Keratinocyte (primary cell): Measurements from ENCODE around the gene SDF4. TPM values are rescaled to one million over a fixed set of nuclear protein-coding genes. Genes with fewer than 3 reads are reported as not detected.

Experiments
- DNase-seq: peaks from one replicate; pipeline ENCODE4 v3.0.0-alpha.2; 2011; ENCODE audit warnings: low read depth, missing footprints, low spot score
- FAIRE-seq: peaks from 2 replicates; lab custom pipeline; 2011; peaks lifted over from hg19 to GRCh38; lab: Jason Lieb, UNC
- H2AFZ ChIP-seq: 2 replicates; pipeline ENCODE4 v1.6.0; 2012; ENCODE audit warnings: low read length, control low read depth, inconsistent platforms; ENCODE audit not compliant: control insufficient read depth
- H3K27ac ChIP-seq: 2 replicates; pipeline ENCODE4 v1.5.1; 2011; ENCODE audit warnings: low read length; ENCODE audit not compliant: control insufficient read depth, insufficient read depth
- H3K27me3 ChIP-seq: 3 replicates; pipeline ENCODE4 v1.6.0; 2011; ENCODE audit warnings: low read length; ENCODE audit not compliant: control insufficient read depth, insufficient read depth; ENCODE audit errors: extremely low read depth
- H3K36me3 ChIP-seq, 2 experiments: 2 replicates in 1 of 2; 3 replicates in 1 of 2; pipeline ENCODE4 v1.5.1; 2011; ENCODE audit warnings: low read length in 2 of 2, mild to moderate bottlenecking in 1 of 2; ENCODE audit not compliant: control insufficient read depth in 2 of 2, insufficient read depth in 2 of 2; ENCODE audit errors: extremely low read depth in 1 of 2
- H3K4me1 ChIP-seq: 3 replicates; pipeline ENCODE4 v1.5.1; 2011; ENCODE audit warnings: low read length; ENCODE audit not compliant: control insufficient read depth, insufficient read depth; ENCODE audit errors: extremely low read depth
- H3K4me2 ChIP-seq: 3 replicates; pipeline ENCODE4 v1.6.0; 2011; ENCODE audit warnings: low read depth, low read length; ENCODE audit not compliant: control insufficient read depth, insufficient read depth; ENCODE audit errors: extremely low read depth
- H3K4me3 ChIP-seq, 3 experiments: fragments of 200-600 bp in 1 of 3; sonication (generic) in 1 of 3; 2 replicates in 2 of 3; 3 replicates in 1 of 3; pipeline ENCODE4 v1.5.1; 2011 to 2016; ENCODE audit warnings: low read length in 3 of 3, mild to moderate bottlenecking in 3 of 3, control low read depth in 2 of 3, inconsistent platforms in 1 of 3, low read depth in 1 of 3, mixed read lengths in 1 of 3, mixed run types in 1 of 3, moderate library complexity in 1 of 3; ENCODE audit not compliant: control insufficient read depth in 2 of 3, insufficient read depth in 2 of 3; ENCODE audit errors: extremely low read depth in 1 of 3
- H3K79me2 ChIP-seq: 2 replicates; pipeline ENCODE4 v1.6.0; 2012; ENCODE audit warnings: low read length; ENCODE audit not compliant: control insufficient read depth, insufficient read depth
- H3K9ac ChIP-seq: 3 replicates; pipeline ENCODE4 v1.6.0; 2011; ENCODE audit warnings: low read length; ENCODE audit not compliant: control insufficient read depth, insufficient read depth; ENCODE audit errors: extremely low read depth
- H3K9me1 ChIP-seq: 3 replicates; pipeline ENCODE4 v1.6.0; 2011; ENCODE audit warnings: low read length; ENCODE audit not compliant: control insufficient read depth, insufficient read depth; ENCODE audit errors: extremely low read depth
- H3K9me3 ChIP-seq: 2 replicates; pipeline ENCODE4 v1.5.1; 2012; ENCODE audit warnings: low read depth, low read length; ENCODE audit not compliant: control insufficient read depth
- H4K20me1 ChIP-seq: 3 replicates; pipeline ENCODE4 v1.6.0; 2011; ENCODE audit warnings: low read length; ENCODE audit not compliant: control insufficient read depth, insufficient read depth; ENCODE audit errors: extremely low read depth
- EZH2 ChIP-seq: IDR thresholded peaks from one replicate; pipeline ENCODE4 v1.6.1; 2012; ENCODE audit warnings: inconsistent platforms, mild to moderate bottlenecking, low read length, moderate library complexity
- dilution Hi-C: fragments of 300-500 bp; cut with MboI; formaldehyde crosslinking; loops from one replicate; pipeline ENCODE4 v1.7.0; 2020; ENCODE audit warnings: low sequenced_read_pairs; ENCODE audit not compliant: extremely low pct_ligation_motif_present
- polyA plus RNA-seq, 5 experiments: library from polyadenylated mRNA; depleted of rRNA in 3 of 5; stranded (reverse) in 3 of 5; stranded (forward) in 1 of 5; unstranded in 1 of 5; fragments of >200 nt; gene quantifications; 1 replicate in 1 of 5; 2 replicates in 3 of 5; 3 replicates in 1 of 5; pipeline versions ENCODE4 v1.2.1 to v1.2.3, GENCODE V29; 2011 to 2012; ENCODE audit warnings: missing spikeins in 2 of 5, low read depth in 1 of 5, low replicate concordance in 1 of 5
- TF ChIP-seq, protein P1 (sequence below), 3 experiments: IDR thresholded peaks in 1 of 3; conservative IDR thresholded peaks in 1 of 3; optimal IDR thresholded peaks in 1 of 3; 2 replicates in 2 of 3; 3 replicates in 1 of 3; pipeline versions ENCODE3 to v1.5.1; 2011; ENCODE audit warnings: low read length in 3 of 3, mild to moderate bottlenecking in 3 of 3, moderate library complexity in 2 of 3, control low read depth in 1 of 3, inconsistent platforms in 1 of 3; ENCODE audit not compliant: insufficient read depth in 2 of 3; ENCODE audit errors: extremely low read depth in 1 of 3

The SDF4 gene
- polyA plus RNA-seq, 1 donor (not counting 4 experiments of a cell fraction or from before 2014, with no cell fraction given), result 66.3 TPM

DNA sequence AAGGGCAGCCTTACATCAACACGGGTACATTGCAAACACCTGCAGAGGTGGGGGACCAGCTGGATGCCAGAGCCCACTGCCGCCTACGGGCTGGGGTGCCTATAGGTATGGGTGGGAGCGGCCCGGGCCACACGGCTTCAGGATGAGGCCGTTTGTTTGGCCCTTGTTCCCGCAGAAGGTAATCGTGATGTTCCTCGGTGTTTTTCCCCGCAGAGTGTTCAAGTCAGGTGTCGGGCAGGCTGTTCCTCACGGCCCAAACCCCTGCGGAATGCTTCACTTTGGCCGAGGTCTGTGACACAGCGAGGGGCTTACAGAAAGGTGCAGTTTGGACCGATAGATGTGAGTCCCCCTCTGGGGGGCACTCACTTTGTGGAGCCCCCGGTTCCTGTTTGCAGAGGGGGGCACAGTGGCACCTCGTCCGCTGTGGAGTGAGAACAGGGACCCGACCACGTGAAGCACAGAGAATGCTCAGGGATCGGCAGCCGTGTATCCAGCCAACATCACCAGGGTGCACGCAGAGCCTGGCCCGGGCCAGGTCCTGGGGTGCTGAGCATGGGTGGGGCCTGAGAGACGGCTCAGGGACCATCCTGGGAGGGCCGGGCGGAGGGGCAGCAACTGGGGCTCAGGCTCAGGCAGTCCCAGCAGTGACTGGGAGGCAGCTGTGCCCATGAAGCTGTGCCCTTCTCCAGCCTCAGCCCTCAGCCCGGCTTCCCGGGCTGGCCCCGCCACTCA lies 58.6 kb downstream of the SDF4 start:
- Histone ChIP-seq H3K9ac (no peak overlapping the region), H3K79me2 (peaks cover 3% of the 10 kb centered on the region), H2AFZ (no peak overlapping the region), H4K20me1 (no peaks in the 10 kb centered on the region), H3K9me3 (no peaks in the 10 kb centered on the region), H3K36me3 (peaks cover 0 to 5% of the 10 kb centered on the region in 2 experiments), H3K4me3 (no peak overlapping the region), H3K4me2 (no peak overlapping the region), H3K9me1 (no peaks in the 10 kb centered on the region), H3K27me3 (no peaks in the 10 kb centered on the region), H3K4me1 (no peaks in the 10 kb centered on the region), H3K27ac (no peak overlapping the region)
- FAIRE-seq (no peak), DNase-seq (no peak)
- dilution Hi-C loops, result no loop called here
- TF ChIP-seq, protein P1, sequence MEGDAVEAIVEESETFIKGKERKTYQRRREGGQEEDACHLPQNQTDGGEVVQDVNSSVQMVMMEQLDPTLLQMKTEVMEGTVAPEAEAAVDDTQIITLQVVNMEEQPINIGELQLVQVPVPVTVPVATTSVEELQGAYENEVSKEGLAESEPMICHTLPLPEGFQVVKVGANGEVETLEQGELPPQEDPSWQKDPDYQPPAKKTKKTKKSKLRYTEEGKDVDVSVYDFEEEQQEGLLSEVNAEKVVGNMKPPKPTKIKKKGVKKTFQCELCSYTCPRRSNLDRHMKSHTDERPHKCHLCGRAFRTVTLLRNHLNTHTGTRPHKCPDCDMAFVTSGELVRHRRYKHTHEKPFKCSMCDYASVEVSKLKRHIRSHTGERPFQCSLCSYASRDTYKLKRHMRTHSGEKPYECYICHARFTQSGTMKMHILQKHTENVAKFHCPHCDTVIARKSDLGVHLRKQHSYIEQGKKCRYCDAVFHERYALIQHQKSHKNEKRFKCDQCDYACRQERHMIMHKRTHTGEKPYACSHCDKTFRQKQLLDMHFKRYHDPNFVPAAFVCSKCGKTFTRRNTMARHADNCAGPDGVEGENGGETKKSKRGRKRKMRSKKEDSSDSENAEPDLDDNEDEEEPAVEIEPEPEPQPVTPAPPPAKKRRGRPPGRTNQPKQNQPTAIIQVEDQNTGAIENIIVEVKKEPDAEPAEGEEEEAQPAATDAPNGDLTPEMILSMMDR (optimal IDR thresholded peaks at IDR 0.05 in 1 of 3, IDR thresholded peaks at IDR 0.05 in 1 of 3, conservative IDR thresholded peaks at IDR 0.05 in 1 of 3; ENCODE audit: extremely low read depth in 1 of 3, insufficient read depth in 2 of 3, low read length in 3 of 3), result no peak
- TF ChIP-seq EZH2, result no peak

DNA sequence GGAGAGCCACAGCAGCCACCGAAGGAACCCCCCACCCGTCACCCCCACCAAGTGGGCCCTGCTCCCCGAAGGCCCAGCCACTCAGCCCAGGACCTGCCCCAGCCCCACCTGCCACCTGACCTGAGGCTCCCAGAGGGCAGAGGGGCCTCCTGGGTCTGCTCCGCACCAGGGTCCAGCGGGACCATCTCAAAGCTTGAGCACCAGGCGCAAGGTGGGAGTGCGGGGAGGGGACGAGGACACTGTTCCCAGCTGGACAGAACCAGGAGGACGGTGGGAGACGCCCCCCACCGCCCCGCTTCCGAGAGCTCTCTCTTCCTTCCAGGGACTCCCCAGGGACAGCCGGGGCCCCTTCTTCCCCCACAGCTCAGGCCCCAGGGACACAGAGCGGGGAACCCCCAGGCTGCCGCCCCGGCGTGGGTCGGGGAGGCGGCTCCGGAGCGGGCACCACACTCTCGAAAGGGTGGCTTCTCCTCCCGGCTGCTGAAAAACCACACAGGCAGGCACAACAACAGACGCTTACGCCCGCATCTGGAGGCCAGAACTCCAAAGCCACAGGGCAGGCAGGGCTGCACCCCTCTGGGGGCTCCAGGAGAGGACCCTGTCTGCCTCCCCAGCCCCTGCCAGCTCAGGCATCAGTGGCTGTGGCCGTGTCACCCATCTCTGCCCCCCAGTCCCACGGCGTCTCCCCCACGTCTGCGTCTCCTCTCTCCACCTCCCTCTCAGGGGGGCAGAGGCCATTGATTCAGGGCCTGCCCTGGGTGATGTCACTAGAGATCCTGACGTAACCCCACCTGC lies 60.1 kb downstream of the SDF4 start:
- TF ChIP-seq, protein P1 (optimal IDR thresholded peaks at IDR 0.05 in 1 of 3, IDR thresholded peaks at IDR 0.05 in 1 of 3, conservative IDR thresholded peaks at IDR 0.05 in 1 of 3; ENCODE audit: extremely low read depth in 1 of 3, insufficient read depth in 2 of 3, low read length in 3 of 3), result no peak
- TF ChIP-seq EZH2, result no peak
- no peak overlapping the region for H3K27ac ChIP-seq

More for the DNA sequence above, 60.1 kb downstream of the SDF4 start:
- DNase-seq (no peak), FAIRE-seq (no peak)
- Histone ChIP-seq H2AFZ (no peak overlapping the region), H3K36me3 (peaks cover 0 to 7% of the 10 kb centered on the region in 2 experiments), H3K79me2 (peaks cover 17% of the 10 kb centered on the region), H3K27me3 (no peaks in the 10 kb centered on the region), H3K4me2 (no peak overlapping the region), H3K9me3 (no peaks in the 10 kb centered on the region), H4K20me1 (peaks cover 3% of the 10 kb centered on the region), H3K9ac (no peak overlapping the region), H3K9me1 (no peaks in the 10 kb centered on the region), H3K4me1 (no peaks in the 10 kb centered on the region), H3K4me3 (no peak overlapping the region)
- dilution Hi-C loops, result no loop called here
